LNCaP clone FGC (cell line): ENCODE data around the gene COMMD6.

Experiments used
- DNase-seq: peaks from one replicate; pipeline ENCODE4 v3.0.0-alpha.2; 2011; ENCODE audit warnings: low read depth
- H3K4me3 ChIP-seq: 2 replicates; pipeline ENCODE4 v1.5.1; 2011; ENCODE audit warnings: mild to moderate bottlenecking, low read depth, low read length, control low read depth
- CTCF ChIP-seq: IDR thresholded peaks from 2 replicates; pipeline ENCODE4 v1.5.1; 2012; ENCODE audit warnings: mild to moderate bottlenecking; ENCODE audit not compliant: control insufficient read depth, insufficient read depth; ENCODE audit errors: extremely low read depth

COMMD6 gene

GRCh38 chr13:75485286-75486062, 52.2 kb downstream of the COMMD6 start:
- TF ChIP-seq CTCF, result no peak
- H3K4me3 ChIP-seq, result no peak overlapping the region
- no peak for DNase-seq

- TF ChIP-seq CTCF, result no peak
- DNase-seq, result no peak
- H3K4me3 ChIP-seq, result peak overlapping the region; percentile 70
Observed at GRCh38 chr13:75482820-75483079, 54.9 kb downstream of the COMMD6 start.

- DNase-seq, result peak; percentile 83
- TF ChIP-seq CTCF, result peak; percentile 56
- H3K4me3 ChIP-seq, result peak within 1 kb of the TSS; percentile 70
Observed at GRCh38 chr13:75482070-75482819, 55.4 kb downstream of the COMMD6 start, which contains the start of gene TBC1D4. Gene TBC1D4, minus strand, starts transcription at chr13:75482169. Its CDS starts 402 bp downstream, at chr13:75481767.

GRCh38 chr13:75481176-75482069, 56.2 kb downstream of the COMMD6 start:
- no peak for DNase-seq
- no peak for TF ChIP-seq CTCF
- peak overlapping the region; percentile 70 for H3K4me3 ChIP-seq

GRCh38 chr13:75480671-75481175, 56.9 kb downstream of the COMMD6 start:
- H3K4me3 ChIP-seq, result peak overlapping the region; percentile 70
- no peak for TF ChIP-seq CTCF
- DNase-seq, result peak; percentile 88

- DNase-seq, result peak; percentile 54
- TF ChIP-seq CTCF, result no peak
- H3K4me3 ChIP-seq, result no peak overlapping the region
Observed at GRCh38 chr13:75479102-75479740, 58.4 kb downstream of the COMMD6 start.
